Right cardiac atrium (tissue), 5 donors: ENCODE measurements around the gene CR1. TPM values are rescaled to one million over a fixed set of nuclear protein-coding genes. Genes with fewer than 3 reads are reported as not detected.
"Not testable (repeated sequence)": the region's sequence is repeated elsewhere in the genome, so short reads cannot be mapped to it uniquely, and the experiment has no call there.

Experiments used
- ATAC-seq, 2 donors: fragments of 200-7000 bp; cut with Tn5 transposase; one replicate each; pipeline versions ENCODE4 v1.8.0 to v1.9.1; 2020; ENCODE audit warnings: moderate library complexity in 2 of 2, mild to moderate bottlenecking in 1 of 2
- DNase-seq, 3 donors: peaks; one replicate each; pipeline ENCODE4 v3.0.0-alpha.2; 2020
- H3K27ac ChIP-seq: one replicate; pipeline ENCODE4 v1.5.1; 2013; ENCODE audit warnings: mild to moderate bottlenecking, low read length, control low read depth, moderate library complexity
- H3K27me3 ChIP-seq: one replicate; pipeline ENCODE4 v1.6.1; 2013; ENCODE audit not compliant: control insufficient read depth, insufficient read depth
- H3K4me1 ChIP-seq: one replicate; pipeline ENCODE4 v1.6.1; 2013; ENCODE audit warnings: low read length; ENCODE audit not compliant: control insufficient read depth, insufficient read depth
- H3K4me3 ChIP-seq: one replicate; pipeline ENCODE4 v1.5.1; 2013; ENCODE audit warnings: low read length, control low read depth
- H3K9me3 ChIP-seq: one replicate; pipeline ENCODE4 v1.6.1; 2013; ENCODE audit warnings: low read length; ENCODE audit not compliant: control insufficient read depth
- WGBS: extraction: QIAGEN DNeasy Blood & Tissue Kit; methylation state at CpG from one replicate; pipeline ENCODE4 v1.1.7; 2013; 5-methylcytosine and 5-hydroxymethylcytosine counted together
- intact Hi-C, 4 donors: fragments of 100-400 bp; cut with DNase I; formaldehyde crosslinking; loops; one replicate each; pipeline versions ENCODE4 v1.11.0 to v1.14.0; 2022 to 2023
- polyA plus RNA-seq: library from polyadenylated mRNA; stranded (reverse); fragments of 200-250 nt; gene quantifications from one replicate; pipeline ENCODE4 v1.2.3, GENCODE V29; 2013
- total RNA-seq, 4 donors: library from RNA; stranded (reverse); fragmentation: NEBNext Ultra II Directional; extraction: Animal tissue kit (Norgen Biotek cat#: 25700); gene quantifications; one replicate each; pipeline ENCODE4 v1.2.1, GENCODE V29; 2021
- donor health status: healthy with polysubstance abuse.
- donor health status: DM: no; HTN: yes; CAD: no.
- donor health status: DM: no; HTN: no; CAD: no.
- donor health status: DM: no; HTN: yes; CAD: no; lungs with severe emphysema.
- donor health status: DM: yes; HTN: yes; CAD: no.

CR1 gene
- total and polyA plus RNA-seq, 5 donors, result 0.16 to 4.2 (median 3.0) TPM

- 87% methylated on average over 3 of the region's 3 CpGs for WGBS
- DNase-seq (no peak), ATAC-seq (no peak)
- intact Hi-C loops, result loop anchor here in 1 of 4 donors (5.0 kb wide), 1 partner anchor 417 kb away; the partner anchor contains the start of gene C4BPB
- Histone ChIP-seq H3K27me3 (peaks cover 4% of the 10 kb centered on the region), H3K4me3 (no peak overlapping the region), H3K9me3 (no peaks in the 10 kb centered on the region), H3K4me1 (no peaks in the 10 kb centered on the region), H3K27ac (no peak overlapping the region)
Measured at GRCh38 chr1:207503950-207504349, 8.0 kb downstream of the CR1 start.

- Histone ChIP-seq H3K4me3 (no peak overlapping the region), H3K27me3 (peaks cover 4% of the 10 kb centered on the region), H3K4me1 (no peaks in the 10 kb centered on the region), H3K9me3 (no peaks in the 10 kb centered on the region), H3K27ac (no peak overlapping the region)
- ATAC-seq (no peak), DNase-seq (no peak)
- intact Hi-C loops, result loop anchor here in 1 of 4 donors (5.0 kb wide), 1 partner anchor 417 kb away; the partner anchor contains the start of gene C4BPB
Measured at GRCh38 chr1:207504438-207504837, 8.5 kb downstream of the CR1 start.

- H3K4me1 ChIP-seq, result no peaks in the 10 kb centered on the region
- intact Hi-C loops, result no loop called here
- no peak for ATAC-seq
- no peaks in the 10 kb centered on the region for H3K27me3 ChIP-seq
- H3K9me3 ChIP-seq, result no peaks in the 10 kb centered on the region
- no peak overlapping the region for H3K27ac ChIP-seq
- WGBS, result 68% methylated on average over 1 of the region's 1 CpG
- H3K4me3 ChIP-seq, result no peak overlapping the region
- no peak for DNase-seq
Measured at GRCh38 chr1:207510444-207510843, 14.5 kb downstream of the CR1 start.

GRCh38 chr1:207514890-207515289 lies 18.9 kb downstream of the CR1 start:
- Histone ChIP-seq H3K27me3 (no peaks in the 10 kb centered on the region), H3K9me3 (no peaks in the 10 kb centered on the region), H3K27ac (no peak overlapping the region), H3K4me1 (no peaks in the 10 kb centered on the region), H3K4me3 (no peak overlapping the region)
- ATAC-seq (no peak), DNase-seq (no peak)
- WGBS, result 94% methylated on average over 13 of the region's 13 CpGs
- intact Hi-C loops, result no loop called here

GRCh38 chr1:207516729-207517128 lies 20.8 kb downstream of the CR1 start:
- H3K4me1 ChIP-seq, result no peaks in the 10 kb centered on the region
- no peaks in the 10 kb centered on the region for H3K27me3 ChIP-seq
- ATAC-seq (no peak), DNase-seq (no peak)
- H3K4me3 ChIP-seq, result no peak overlapping the region
- no peak overlapping the region for H3K27ac ChIP-seq
- no peaks in the 10 kb centered on the region for H3K9me3 ChIP-seq
- intact Hi-C loops, result no loop called here

GRCh38 chr1:207518608-207519236 lies 22.8 kb downstream of the CR1 start:
- intact Hi-C loops, result no loop called here
- Histone ChIP-seq H3K27me3 (no peaks in the 10 kb centered on the region), H3K4me1 (no peaks in the 10 kb centered on the region), H3K9me3 (no peaks in the 10 kb centered on the region), H3K4me3 (no peak overlapping the region), H3K27ac (no peak overlapping the region)
- ATAC-seq (no peak), DNase-seq (no peak)
- WGBS, result 61% methylated on average over 4 of the region's 4 CpGs

- Histone ChIP-seq H3K9me3 (no peaks in the 10 kb centered on the region), H3K4me1 (no peaks in the 10 kb centered on the region), H3K27ac (no peak overlapping the region), H3K27me3 (no peaks in the 10 kb centered on the region), H3K4me3 (no peak overlapping the region)
- DNase-seq (no peak), ATAC-seq (no peak)
- intact Hi-C loops, result no loop called here
- WGBS, result 69% methylated on average over 23 of the region's 23 CpGs
Measured at GRCh38 chr1:207519505-207520399, 23.8 kb downstream of the CR1 start.

GRCh38 chr1:207520400-207521345 lies 24.7 kb downstream of the CR1 start:
- not testable (repeated sequence) for ATAC-seq

GRCh38 chr1:207525239-207525638 lies 29.3 kb downstream of the CR1 start:
- ATAC-seq, H3K27ac ChIP-seq, H3K27me3 ChIP-seq, intact Hi-C loops, H3K9me3 ChIP-seq, H3K4me1 ChIP-seq, DNase-seq, H3K4me3 ChIP-seq: not testable (repeated sequence)
- WGBS, result 52% methylated on average over 3 of the region's 3 CpGs

More at GRCh38 chr1:207520400-207521345, 24.7 kb downstream of the CR1 start:
- H3K4me3 ChIP-seq, DNase-seq, H3K27ac ChIP-seq, H3K27me3 ChIP-seq, H3K9me3 ChIP-seq, H3K4me1 ChIP-seq, intact Hi-C loops: not testable (repeated sequence)
- WGBS, result 85% methylated on average over 10 of the region's 10 CpGs

- WGBS, result no CpG with 5 or more reads among the region's 1 CpG
- not testable (repeated sequence) for H3K27ac ChIP-seq
Measured at GRCh38 chr1:207528401-207528800, 32.4 kb downstream of the CR1 start.

More at GRCh38 chr1:207528401-207528800, 32.4 kb downstream of the CR1 start:
- H3K9me3 ChIP-seq, DNase-seq, H3K4me3 ChIP-seq, H3K27me3 ChIP-seq, intact Hi-C loops, H3K4me1 ChIP-seq, ATAC-seq: not testable (repeated sequence)
